ENCODE measurements around the gene USP6NL. TPM values are rescaled to one million over a fixed set of nuclear protein-coding genes. Genes with fewer than 3 reads are reported as not detected.

The USP6NL gene
- total and polyA plus RNA-seq, 9 of the 15 experiments (the other 6 are each of a cell fraction or from before 2014, with no cell fraction given), result 3.2 to 26.6 (median 19.8) TPM

- TF ChIP-seq, protein P1, sequence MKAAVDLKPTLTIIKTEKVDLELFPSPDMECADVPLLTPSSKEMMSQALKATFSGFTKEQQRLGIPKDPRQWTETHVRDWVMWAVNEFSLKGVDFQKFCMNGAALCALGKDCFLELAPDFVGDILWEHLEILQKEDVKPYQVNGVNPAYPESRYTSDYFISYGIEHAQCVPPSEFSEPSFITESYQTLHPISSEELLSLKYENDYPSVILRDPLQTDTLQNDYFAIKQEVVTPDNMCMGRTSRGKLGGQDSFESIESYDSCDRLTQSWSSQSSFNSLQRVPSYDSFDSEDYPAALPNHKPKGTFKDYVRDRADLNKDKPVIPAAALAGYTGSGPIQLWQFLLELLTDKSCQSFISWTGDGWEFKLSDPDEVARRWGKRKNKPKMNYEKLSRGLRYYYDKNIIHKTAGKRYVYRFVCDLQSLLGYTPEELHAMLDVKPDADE (conservative IDR thresholded peaks at IDR 0.05; ENCODE audit: control insufficient read depth, low read depth, low read length), result peak; percentile 55; the same call in 1 of the 2 replicates
- no peak for TF ChIP-seq SLC30A9 (CRISPR knock-in tag; IDR thresholded peaks at IDR 0.05)
- TF ChIP-seq, protein P2, sequence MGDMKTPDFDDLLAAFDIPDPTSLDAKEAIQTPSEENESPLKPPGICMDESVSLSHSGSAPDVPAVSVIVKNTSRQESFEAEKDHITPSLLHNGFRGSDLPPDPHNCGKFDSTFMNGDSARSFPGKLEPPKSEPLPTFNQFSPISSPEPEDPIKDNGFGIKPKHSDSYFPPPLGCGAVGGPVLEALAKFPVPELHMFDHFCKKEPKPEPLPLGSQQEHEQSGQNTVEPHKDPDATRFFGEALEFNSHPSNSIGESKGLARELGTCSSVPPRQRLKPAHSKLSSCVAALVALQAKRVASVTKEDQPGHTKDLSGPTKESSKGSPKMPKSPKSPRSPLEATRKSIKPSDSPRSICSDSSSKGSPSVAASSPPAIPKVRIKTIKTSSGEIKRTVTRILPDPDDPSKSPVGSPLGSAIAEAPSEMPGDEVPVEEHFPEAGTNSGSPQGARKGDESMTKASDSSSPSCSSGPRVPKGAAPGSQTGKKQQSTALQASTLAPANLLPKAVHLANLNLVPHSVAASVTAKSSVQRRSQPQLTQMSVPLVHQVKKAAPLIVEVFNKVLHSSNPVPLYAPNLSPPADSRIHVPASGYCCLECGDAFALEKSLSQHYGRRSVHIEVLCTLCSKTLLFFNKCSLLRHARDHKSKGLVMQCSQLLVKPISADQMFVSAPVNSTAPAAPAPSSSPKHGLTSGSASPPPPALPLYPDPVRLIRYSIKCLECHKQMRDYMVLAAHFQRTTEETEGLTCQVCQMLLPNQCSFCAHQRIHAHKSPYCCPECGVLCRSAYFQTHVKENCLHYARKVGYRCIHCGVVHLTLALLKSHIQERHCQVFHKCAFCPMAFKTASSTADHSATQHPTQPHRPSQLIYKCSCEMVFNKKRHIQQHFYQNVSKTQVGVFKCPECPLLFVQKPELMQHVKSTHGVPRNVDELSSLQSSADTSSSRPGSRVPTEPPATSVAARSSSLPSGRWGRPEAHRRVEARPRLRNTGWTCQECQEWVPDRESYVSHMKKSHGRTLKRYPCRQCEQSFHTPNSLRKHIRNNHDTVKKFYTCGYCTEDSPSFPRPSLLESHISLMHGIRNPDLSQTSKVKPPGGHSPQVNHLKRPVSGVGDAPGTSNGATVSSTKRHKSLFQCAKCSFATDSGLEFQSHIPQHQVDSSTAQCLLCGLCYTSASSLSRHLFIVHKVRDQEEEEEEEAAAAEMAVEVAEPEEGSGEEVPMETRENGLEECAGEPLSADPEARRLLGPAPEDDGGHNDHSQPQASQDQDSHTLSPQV (IDR thresholded peaks at IDR 0.05), result peak; percentile 55; the same call in 1 of the 2 replicates
- no peak for TF ChIP-seq STAT5B (CRISPR knock-in tag; IDR thresholded peaks at IDR 0.05)
- peak; percentile 39; the same call in 1 of the 2 replicates for TF ChIP-seq NR2C2 (CRISPR knock-in tag; IDR thresholded peaks at IDR 0.05)
- peak; percentile 81; the same call in 1 of the 2 replicates for TF ChIP-seq NR2C2 (tag; IDR thresholded peaks at IDR 0.05)
- peak; percentile 20; the same call in 1 of the 2 replicates for TF ChIP-seq POLR2H (tag; IDR thresholded peaks at IDR 0.05; ENCODE audit: low read depth)
- TF ChIP-seq SRF (CRISPR knock-in tag; IDR thresholded peaks at IDR 0.05), result no peak
- 0 out of 2 replicates have a peak, but pooled peaks have one; percentile 20 for TF ChIP-seq KLF1 (tag; IDR thresholded peaks at IDR 0.05)
- TF ChIP-seq ZNF707 (CRISPR knock-in tag; conservative IDR thresholded peaks at IDR 0.05), result no peak
- TF ChIP-seq POLR2B (IDR thresholded peaks at IDR 0.05; ENCODE audit: low read depth, partially characterized antibody), result peak; percentile 70
- peak; percentile 39 for TF ChIP-seq REST (IDR thresholded peaks at IDR 0.05; ENCODE audit: borderline replicate concordance)
- TF ChIP-seq REST (CRISPR knock-in tag; IDR thresholded peaks at IDR 0.05; ENCODE audit: low read depth), result no peak
- TF ChIP-seq MAFG (tag; conservative IDR thresholded peaks at IDR 0.05), result no peak
These were observed at the start of gene USP6NL (continued) for GRCh38 chr10:11611248-11612020.
